Testis (tissue), 2 donors: ENCODE results near the gene OSCAR.

ENCODE experiments used
- CTCF ChIP-seq, 3 experiments: fragments of 450-650 bp in 2 of 3; fragments of 200-600 bp in 1 of 3; sonication (generic) in 1 of 3; IDR thresholded peaks; one replicate each; pipeline ENCODE4 v1.5.1; 2016 to 2019; ENCODE audit warnings: antibody characterized with exemption in 3 of 3, mild to moderate bottlenecking in 2 of 3, moderate library complexity in 1 of 3
- POLR2A ChIP-seq: fragments of 450-650 bp; IDR thresholded peaks from one replicate; pipeline ENCODE4 v1.6.1; 2017; ENCODE audit warnings: antibody characterized with exemption, mild to moderate bottlenecking, moderate library complexity

- TF ChIP-seq POLR2A (no peak), CTCF (IDR thresholded peaks at IDR 0.05) (no peak)
Measured at GRCh38 chr19:54100561-54100960, at the start of gene OSCAR.
